GM12878 (cell line): ENCODE data around the gene TARP.

Source experiments
- ATAC-seq: fragments of 200-7000 bp; cut with Tn5 transposase; 3 replicates; pipeline ENCODE4 v1.9.1; 2020; ENCODE audit warnings: mild to moderate bottlenecking, moderate library complexity
- BruUV-seq: library from RNA; stranded (reverse); fragments of 400-500 nt; replicated peaks from 2 replicates; lab custom pipeline; 2021; lab: Mats Ljungman, UMichigan
- CTCF ChIA-PET: fragments of 300-600 bp; sonication (Branson Sonifier 250); formaldehyde crosslinking; extraction: SDS; loops from one replicate; lab custom pipeline; 2021; ENCODE audit warnings: inconsistent platforms; lab: Yijun Ruan, JAX
- POLR2A ChIA-PET: fragments of 350-600 bp; formaldehyde crosslinking; extraction: SDS; loops from one replicate; lab custom pipeline; 2021; ENCODE audit warnings: inconsistent platforms; lab: Charles Lee
- RAD21 ChIA-PET: fragments of 300-600 bp; sonication (Branson Sonifier 250); formaldehyde crosslinking; loops from one replicate; lab custom pipeline; 2023; ENCODE audit warnings: antibody characterized with exemption; ENCODE audit not compliant: unreplicated experiment; lab: Charles Lee
- SMC1A ChIA-PET: fragments of 300-600 bp; sonication (Branson Sonifier 250); formaldehyde crosslinking; loops from one replicate; lab custom pipeline; 2023; ENCODE audit not compliant: unreplicated experiment, uncharacterized antibody; lab: Charles Lee
- DNase-seq: peaks from one replicate; pipeline ENCODE4 v3.0.0-alpha.2; 2011; ENCODE audit warnings: low read depth, low spot score
- FAIRE-seq: peaks from 3 replicates; lab custom pipeline; 2011; peaks lifted over from hg19 to GRCh38; lab: Jason Lieb, UNC
- H2AFZ ChIP-seq: 2 replicates; pipeline ENCODE4 v1.6.0; 2011; ENCODE audit warnings: low read depth, low read length, control low read depth; ENCODE audit not compliant: control insufficient read depth
- H3K27ac ChIP-seq: 2 replicates; pipeline ENCODE4 v1.5.1; 2011; ENCODE audit warnings: control low read depth; ENCODE audit not compliant: control insufficient read depth, insufficient read depth
- H3K27me3 ChIP-seq, 2 experiments: replicated peaks in 1 of 2; 2 replicates each; pipeline versions ENCODE4 v1.6.0 to v1.6.1; 2011; ENCODE audit warnings: low read length in 1 of 2; ENCODE audit not compliant: control insufficient read depth in 2 of 2, insufficient read depth in 2 of 2
- H3K36me3 ChIP-seq, 2 experiments: 2 replicates each; pipeline ENCODE4 v1.5.1; 2011; ENCODE audit warnings: low read length in 1 of 2; ENCODE audit not compliant: control insufficient read depth in 2 of 2, insufficient read depth in 2 of 2
- H3K4me1 ChIP-seq: 2 replicates; pipeline ENCODE4 v1.6.1; 2011; ENCODE audit warnings: mild to moderate bottlenecking, low read length, moderate library complexity, mixed read lengths; ENCODE audit not compliant: control insufficient read depth, insufficient read depth
- H3K4me2 ChIP-seq: 2 replicates; pipeline ENCODE4 v1.6.0; 2011; ENCODE audit warnings: control low read depth; ENCODE audit not compliant: control insufficient read depth, insufficient read depth
- H3K4me3 ChIP-seq: fragments of 200-600 bp; sonication (generic); 2 replicates; pipeline ENCODE4 v1.5.1; 2016
- H3K79me2 ChIP-seq: 2 replicates; pipeline ENCODE4 v1.6.0; 2011; ENCODE audit warnings: low read length; ENCODE audit not compliant: control insufficient read depth, insufficient read depth
- H3K9ac ChIP-seq: 2 replicates; pipeline ENCODE4 v1.8.0; 2011; ENCODE audit warnings: low read length, control low read depth, mixed read lengths; ENCODE audit not compliant: control insufficient read depth, insufficient read depth
- H3K9me3 ChIP-seq: replicated peaks from 3 replicates; pipeline ENCODE4 v1.5.1; 2011; ENCODE audit warnings: mild to moderate bottlenecking, low read length; ENCODE audit not compliant: control insufficient read depth, insufficient read depth
- H4K20me1 ChIP-seq: 2 replicates; pipeline ENCODE4 v1.6.0; 2011; ENCODE audit not compliant: control insufficient read depth, insufficient read depth
- CHD1 ChIP-seq: IDR thresholded peaks from 2 replicates; pipeline ENCODE4 v1.6.1; 2012; ENCODE audit warnings: low read depth, low read length, improper control_type of control experiment
- DPF2 ChIP-seq: fragments of 450-650 bp; IDR thresholded peaks from 2 replicates; pipeline ENCODE4 v1.6.1; 2017; ENCODE audit warnings: mild to moderate bottlenecking
- ESRRA ChIP-seq: IDR thresholded peaks from 2 replicates; pipeline ENCODE4 v1.6.1; 2012; ENCODE audit warnings: mild to moderate bottlenecking, low read length, improper control_type of control experiment
- POLR2AphosphoS2 ChIP-seq: IDR thresholded peaks from 2 replicates; pipeline ENCODE4 v1.6.1; 2011; ENCODE audit warnings: low read depth, mild to moderate bottlenecking, low read length, improper control_type of control experiment, moderate library complexity
- RUNX3 ChIP-seq: IDR thresholded peaks from 2 replicates; pipeline ENCODE4 v1.6.1; 2012; ENCODE audit warnings: low read length, inconsistent platforms
- SMAD1 ChIP-seq: fragments of 450-650 bp; IDR thresholded peaks from 2 replicates; pipeline ENCODE4 v1.6.1; 2018; ENCODE audit warnings: mild to moderate bottlenecking, low read depth; ENCODE audit not compliant: partially characterized antibody
- SMAD5 ChIP-seq: IDR thresholded peaks from 2 replicates; pipeline ENCODE4 v1.6.1; 2016; ENCODE audit warnings: antibody characterized with exemption, low read depth
- WGBS: methylation state at CpG from one replicate; pipeline ENCODE4 v1.1.6; 2016; ENCODE audit warnings: low lambda C conversion rate; ENCODE audit not compliant: insufficient replicate concordance, insufficient coverage; ENCODE audit errors: missing lambda C conversion rate; 5-methylcytosine and 5-hydroxymethylcytosine counted together
- in situ Hi-C: fragments of 300-500 bp; cut with MboI; formaldehyde crosslinking; loops from 9 replicates; pipeline ENCODE4 v1.14.3; 2018; ENCODE audit warnings: mixed read lengths
- intact Hi-C: fragments of 100-400 bp; cut with micrococcal nuclease; formaldehyde crosslinking; loops from one replicate; pipeline ENCODE4 v1.14.2; 2022; ENCODE audit not compliant: unreplicated experiment

The TARP gene

GRCh38 chr7:38276096-38276877, 2.9 kb upstream of the TARP start:
- ChIA-PET POLR2A (no interaction called here), RAD21 (interaction anchor here (1.0 kb wide), 1 partner anchor 60 kb away, joined by 3 read pairs; no protein-coding TSS in a partner anchor), CTCF (interaction anchor here (1.8 to 2.7 kb wide), 2 partner anchors 59 kb away, joined by 8 to 9 read pairs; no protein-coding TSS in a partner anchor), SMC1A (interaction anchor here (0.8 kb wide), 1 partner anchor 11 kb away, joined by 3 read pairs; no protein-coding TSS in a partner anchor)
- Histone ChIP-seq H3K4me1 (peaks cover 6% of the 10 kb centered on the region; the same call in 1 of the 2 replicates), H2AFZ (no peak overlapping the region), H3K4me2 (no peak overlapping the region), H3K27me3 (no peaks in the 10 kb centered on the region), H4K20me1 (no peaks in the 10 kb centered on the region), H3K9me3 (no peaks in the 10 kb centered on the region), H3K27ac (no peak overlapping the region), H3K79me2 (no peaks in the 10 kb centered on the region), H3K9ac (no peak overlapping the region), H3K4me3 (no peak overlapping the region), H3K36me3 (no peaks in the 10 kb centered on the region)
- DNase-seq (no peak), ATAC-seq (no peak), FAIRE-seq (no peak)
- in situ Hi-C loops, result no loop called here
- WGBS, result 65% methylated on average over 6 of the region's 6 CpGs
- intact Hi-C loops, result no loop called here
- no TSS peak for BruUV-seq
- TF ChIP-seq ESRRA (no peak), SMAD1 (no peak), CHD1 (no peak), SMAD5 (no peak), RUNX3 (no peak), DPF2 (no peak), POLR2AphosphoS2 (no peak)
